HuH-7.5 (cell line): ENCODE measurements around the gene CD247.

ENCODE experiments used
- DNase-seq: peaks from one replicate; pipeline ENCODE4 v3.0.0; 2011; ENCODE audit warnings: low spot score

Gene CD247

GRCh38 chr1:167435484-167435883 is 82.8 kb downstream of the CD247 start:
- DNase-seq = no peak

- DNase-seq = no peak
Observed at GRCh38 chr1:167434306-167434705, 84.0 kb downstream of the CD247 start.

- no peak for DNase-seq
Observed at GRCh38 chr1:167433884-167434283, 84.4 kb downstream of the CD247 start.

GRCh38 chr1:167432780-167433179 is 85.5 kb downstream of the CD247 start:
- no peak for DNase-seq

- no peak for DNase-seq
Observed at GRCh38 chr1:167431909-167432650, 86.2 kb downstream of the CD247 start.

GRCh38 chr1:167431261-167431908 is 86.9 kb downstream of the CD247 start:
- no peak for DNase-seq

- no peak for DNase-seq
Observed at GRCh38 chr1:167430849-167431242, 87.5 kb downstream of the CD247 start.

- DNase-seq = no peak
Observed at GRCh38 chr1:167430134-167430848, 88.0 kb downstream of the CD247 start.

GRCh38 chr1:167429612-167430011 is 88.7 kb downstream of the CD247 start:
- DNase-seq = no peak

- no peak for DNase-seq
Observed at GRCh38 chr1:167428395-167428794, 89.9 kb downstream of the CD247 start.

- DNase-seq = no peak
Observed at GRCh38 chr1:167427848-167428247, 90.5 kb downstream of the CD247 start.

- DNase-seq = no peak
Observed at GRCh38 chr1:167426716-167427115, 91.6 kb downstream of the CD247 start.

- DNase-seq = no peak
Observed at GRCh38 chr1:167425482-167425881, 92.8 kb downstream of the CD247 start.

GRCh38 chr1:167423684-167424619 is 94.4 kb downstream of the CD247 start:
- DNase-seq = no peak

GRCh38 chr1:167420510-167420909 is 97.8 kb downstream of the CD247 start:
- DNase-seq = no peak

GRCh38 chr1:167419245-167419644 is 99.1 kb downstream of the CD247 start:
- DNase-seq = no peak

- DNase-seq = no peak
Observed at GRCh38 chr1:167418391-167418790, 99.9 kb downstream of the CD247 start.

- DNase-seq = no peak
Observed at GRCh38 chr1:167416506-167416905, 101.8 kb downstream of the CD247 start.

GRCh38 chr1:167413328-167413727 is 105.0 kb downstream of the CD247 start:
- no peak for DNase-seq

GRCh38 chr1:167412920-167413319 is 105.4 kb downstream of the CD247 start:
- DNase-seq = no peak

GRCh38 chr1:167412072-167412471 is 106.3 kb downstream of the CD247 start:
- no peak for DNase-seq

GRCh38 chr1:167409183-167409582 is 109.1 kb downstream of the CD247 start:
- no peak for DNase-seq
